GM12872 (cell line): Measurements from ENCODE around the gene CLDN2.

Experiments used
- TF ChIP-seq, protein P1 (sequence below): IDR thresholded peaks from 3 replicates; pipeline ENCODE4 v1.5.1; 2011; ENCODE audit warnings: low read depth, mild to moderate bottlenecking, low read length, moderate library complexity; ENCODE audit not compliant: insufficient read depth

CLDN2 gene

DNA sequence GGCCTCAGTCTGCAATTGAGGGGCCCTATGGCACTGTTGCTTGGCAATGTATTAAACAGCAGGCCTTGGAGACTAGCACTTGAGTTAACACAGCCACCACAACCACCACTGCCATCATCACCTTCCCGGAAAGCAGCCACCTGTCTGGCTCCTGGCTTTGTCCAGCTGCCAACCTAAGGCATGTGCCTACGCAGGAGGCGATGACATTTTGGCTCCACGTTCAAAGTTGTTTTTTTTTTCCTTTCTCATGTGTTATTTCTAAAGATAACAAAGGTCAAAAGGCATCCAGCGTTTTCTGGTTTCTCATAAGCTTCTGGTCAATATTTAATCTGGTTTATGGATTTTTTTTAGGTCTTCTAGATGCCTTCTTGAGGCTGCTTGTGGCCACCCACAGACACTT lies 7.5 kb downstream of the CLDN2 start:
- TF ChIP-seq, protein P1, sequence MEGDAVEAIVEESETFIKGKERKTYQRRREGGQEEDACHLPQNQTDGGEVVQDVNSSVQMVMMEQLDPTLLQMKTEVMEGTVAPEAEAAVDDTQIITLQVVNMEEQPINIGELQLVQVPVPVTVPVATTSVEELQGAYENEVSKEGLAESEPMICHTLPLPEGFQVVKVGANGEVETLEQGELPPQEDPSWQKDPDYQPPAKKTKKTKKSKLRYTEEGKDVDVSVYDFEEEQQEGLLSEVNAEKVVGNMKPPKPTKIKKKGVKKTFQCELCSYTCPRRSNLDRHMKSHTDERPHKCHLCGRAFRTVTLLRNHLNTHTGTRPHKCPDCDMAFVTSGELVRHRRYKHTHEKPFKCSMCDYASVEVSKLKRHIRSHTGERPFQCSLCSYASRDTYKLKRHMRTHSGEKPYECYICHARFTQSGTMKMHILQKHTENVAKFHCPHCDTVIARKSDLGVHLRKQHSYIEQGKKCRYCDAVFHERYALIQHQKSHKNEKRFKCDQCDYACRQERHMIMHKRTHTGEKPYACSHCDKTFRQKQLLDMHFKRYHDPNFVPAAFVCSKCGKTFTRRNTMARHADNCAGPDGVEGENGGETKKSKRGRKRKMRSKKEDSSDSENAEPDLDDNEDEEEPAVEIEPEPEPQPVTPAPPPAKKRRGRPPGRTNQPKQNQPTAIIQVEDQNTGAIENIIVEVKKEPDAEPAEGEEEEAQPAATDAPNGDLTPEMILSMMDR, result no peak

DNA sequence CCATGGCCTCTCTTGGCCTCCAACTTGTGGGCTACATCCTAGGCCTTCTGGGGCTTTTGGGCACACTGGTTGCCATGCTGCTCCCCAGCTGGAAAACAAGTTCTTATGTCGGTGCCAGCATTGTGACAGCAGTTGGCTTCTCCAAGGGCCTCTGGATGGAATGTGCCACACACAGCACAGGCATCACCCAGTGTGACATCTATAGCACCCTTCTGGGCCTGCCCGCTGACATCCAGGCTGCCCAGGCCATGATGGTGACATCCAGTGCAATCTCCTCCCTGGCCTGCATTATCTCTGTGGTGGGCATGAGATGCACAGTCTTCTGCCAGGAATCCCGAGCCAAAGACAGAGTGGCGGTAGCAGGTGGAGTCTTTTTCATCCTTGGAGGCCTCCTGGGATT lies 8.0 kb downstream of the CLDN2 start:
- TF ChIP-seq, protein P1, result no peak

DNA sequence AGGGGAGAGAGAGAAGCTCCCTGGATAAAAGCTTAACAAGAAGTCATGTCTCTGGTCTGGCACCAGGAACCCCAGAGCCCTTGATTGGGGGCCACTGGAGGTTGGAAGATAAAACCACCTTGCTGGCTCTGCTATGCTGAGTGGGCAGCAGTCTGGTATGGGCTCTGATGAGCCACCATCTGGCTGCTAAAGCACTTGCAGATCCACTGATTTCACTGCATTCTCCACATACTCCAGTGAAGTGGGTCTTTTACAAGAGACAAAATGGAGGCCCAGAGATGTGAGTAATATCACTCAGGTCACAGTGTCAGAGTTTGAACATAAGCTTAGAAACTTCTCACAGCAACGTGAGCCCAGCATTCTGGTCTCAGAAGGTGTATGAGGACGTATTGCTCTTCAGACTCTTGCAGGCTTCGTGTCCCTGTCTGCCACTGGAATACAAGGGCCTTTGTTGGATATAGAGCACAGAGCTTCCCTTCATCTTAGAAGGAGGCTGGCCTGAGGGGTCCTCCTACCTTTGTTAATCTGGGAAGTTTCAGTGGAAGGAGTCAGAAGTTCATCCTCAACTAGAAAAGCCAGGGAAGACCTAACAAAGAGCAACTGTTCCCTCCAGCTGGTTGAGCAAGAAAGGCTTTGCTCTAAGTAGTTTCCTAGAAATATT lies 11.8 kb downstream of the CLDN2 start:
- TF ChIP-seq, protein P1, result no peak

DNA sequence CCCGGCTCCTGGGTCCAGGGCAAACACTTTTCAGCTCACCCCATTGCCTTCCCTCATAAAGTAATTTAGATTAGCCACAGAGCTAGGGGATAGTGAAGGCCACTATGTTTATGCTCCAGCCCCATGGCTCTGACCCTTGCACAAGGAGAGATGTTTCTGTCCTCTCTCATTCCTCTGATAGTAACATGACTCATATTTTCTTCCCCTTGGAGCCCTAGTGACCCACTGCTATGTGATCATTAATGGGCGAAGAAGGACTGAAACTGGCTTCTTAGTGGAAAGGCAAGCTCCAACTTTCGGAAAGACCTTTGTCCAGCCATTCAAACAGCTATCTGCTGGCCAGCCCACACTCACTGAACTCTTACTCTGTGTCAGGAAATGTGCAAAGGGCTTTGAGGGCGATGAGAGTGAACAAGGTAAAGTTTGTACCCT lies 12.3 kb downstream of the CLDN2 start:
- TF ChIP-seq, protein P1, result no peak

DNA sequence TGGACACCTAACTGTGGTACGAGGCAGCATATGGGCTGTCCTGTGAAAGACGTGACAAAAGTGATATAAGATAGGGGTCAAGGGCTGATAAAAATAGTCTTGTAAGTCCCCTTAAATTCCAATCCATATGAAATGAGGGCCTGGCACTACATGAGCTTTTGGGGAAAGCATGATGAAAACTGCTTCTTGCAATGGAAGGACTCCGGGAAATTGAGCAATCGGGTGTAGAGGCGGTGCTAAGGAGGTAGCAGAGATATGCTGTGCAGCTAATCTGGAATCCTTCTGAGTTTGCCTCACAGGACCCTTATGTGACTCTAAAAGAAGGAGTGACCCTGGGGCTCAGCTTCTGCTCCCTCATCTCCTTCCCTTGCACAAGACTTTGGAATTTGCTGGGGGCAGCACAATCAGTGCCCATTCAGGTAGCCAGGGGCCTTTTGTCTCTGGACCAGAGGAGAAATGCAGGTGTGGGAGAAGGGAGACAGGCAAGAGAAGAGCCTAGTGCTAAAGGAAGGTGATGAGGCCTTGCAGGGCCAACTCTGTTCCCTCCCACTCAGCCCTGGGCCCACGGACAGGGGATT lies 12.8 kb downstream of the CLDN2 start:
- TF ChIP-seq, protein P1, result no peak

DNA sequence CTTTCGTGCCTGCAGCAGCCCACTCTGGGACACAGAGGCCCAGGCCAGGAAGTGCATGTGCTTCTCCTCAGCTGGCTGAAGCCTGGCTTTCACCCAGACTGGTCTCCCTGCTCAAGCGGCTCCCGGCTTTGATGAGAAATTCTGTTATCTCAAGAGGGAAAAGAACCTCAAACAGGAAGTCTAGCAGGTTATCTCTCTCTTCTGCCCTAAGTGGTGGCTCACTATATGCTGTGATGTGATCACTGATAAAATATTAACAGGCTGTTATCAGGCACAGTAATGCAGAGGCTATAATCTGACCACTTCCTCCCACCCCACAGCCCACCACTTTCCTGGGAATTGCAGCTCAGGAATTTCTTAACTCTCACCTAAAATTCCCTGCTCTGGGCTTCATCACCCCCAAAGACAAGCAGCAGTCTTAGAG lies 13.3 kb downstream of the CLDN2 start:
- TF ChIP-seq, protein P1, result no peak

DNA sequence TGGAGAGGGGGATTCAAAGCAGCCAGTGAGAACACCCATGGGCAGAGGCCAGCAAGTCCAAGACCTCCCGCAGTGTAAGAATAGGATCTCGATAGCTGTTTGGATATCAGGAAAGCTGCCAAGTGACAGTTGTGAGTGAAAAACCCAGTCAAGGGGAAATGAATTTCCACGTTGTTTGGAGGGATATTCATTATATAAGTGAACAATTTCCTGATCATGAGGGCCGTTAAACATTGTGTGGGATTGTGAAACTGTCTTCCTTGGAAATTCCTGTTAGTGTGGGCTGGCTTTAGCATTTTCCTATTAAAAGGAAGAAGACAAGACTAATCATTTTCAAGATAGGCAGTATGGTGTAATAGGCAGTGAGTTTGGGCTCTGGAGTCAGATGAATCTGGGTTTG lies 15.0 kb downstream of the CLDN2 start:
- TF ChIP-seq, protein P1, result no peak
